GM23248 (cell line): Measurements from ENCODE around the gene AADACL4. TPM values are rescaled to one million over a fixed set of nuclear protein-coding genes. Genes with fewer than 3 reads are reported as not detected.

Experiments used
- DNase-seq: peaks from one replicate; pipeline ENCODE4 v3.0.0-alpha.2; 2015
- H2AFZ ChIP-seq: fragments of 200-600 bp; sonication (generic); 2 replicates; pipeline ENCODE4 v1.6.1; 2016; ENCODE audit warnings: antibody characterized with exemption
- H3F3A ChIP-seq: fragments of 200-600 bp; sonication (generic); 2 replicates; pipeline ENCODE4 v1.6.1; 2016; ENCODE audit warnings: mild to moderate bottlenecking, antibody characterized with exemption, mixed run types; ENCODE audit not compliant: insufficient read depth
- H3K27ac ChIP-seq: fragments of 200-600 bp; sonication (generic); 2 replicates; pipeline ENCODE4 v1.5.1; 2016; ENCODE audit warnings: mild to moderate bottlenecking
- H3K27me3 ChIP-seq: fragments of 200-600 bp; sonication (generic); replicated peaks from 2 replicates; pipeline ENCODE4 v1.6.1; 2016; ENCODE audit warnings: mild to moderate bottlenecking; ENCODE audit not compliant: insufficient read depth
- H3K36me3 ChIP-seq: fragments of 200-600 bp; sonication (generic); 2 replicates; pipeline ENCODE4 v1.6.1; 2016; ENCODE audit warnings: low read depth, mild to moderate bottlenecking
- H3K4me1 ChIP-seq: fragments of 200-600 bp; sonication (generic); 2 replicates; pipeline ENCODE4 v1.6.1; 2016; ENCODE audit warnings: mild to moderate bottlenecking; ENCODE audit not compliant: insufficient read depth
- H3K4me2 ChIP-seq: fragments of 200-600 bp; sonication (generic); one replicate; pipeline ENCODE4 v1.6.1; 2016; ENCODE audit warnings: mild to moderate bottlenecking; ENCODE audit not compliant: unreplicated experiment
- H3K4me3 ChIP-seq: fragments of 200-600 bp; sonication (generic); 2 replicates; pipeline ENCODE4 v1.5.1; 2016; ENCODE audit warnings: mild to moderate bottlenecking
- H3K79me2 ChIP-seq: fragments of 200-600 bp; sonication (generic); 2 replicates; pipeline ENCODE4 v1.6.1; 2016; ENCODE audit warnings: mild to moderate bottlenecking; ENCODE audit not compliant: insufficient read depth
- H3K9ac ChIP-seq: fragments of 200-600 bp; sonication (generic); 2 replicates; pipeline ENCODE4 v1.6.1; 2016; ENCODE audit warnings: mild to moderate bottlenecking
- H3K9me2 ChIP-seq: fragments of 200-600 bp; sonication (generic); 2 replicates; pipeline ENCODE4 v1.6.1; 2016; ENCODE audit warnings: mixed run types, mild to moderate bottlenecking, moderate library complexity; ENCODE audit not compliant: insufficient read depth
- H3K9me3 ChIP-seq: fragments of 200-600 bp; sonication (generic); one replicate; pipeline ENCODE4 v1.6.1; 2017; ENCODE audit warnings: low read depth
- H4K20me1 ChIP-seq: fragments of 200-600 bp; sonication (generic); 2 replicates; pipeline ENCODE4 v1.6.0; 2016; ENCODE audit not compliant: insufficient read depth
- EZH2 ChIP-seq: fragments of 200-600 bp; sonication (generic); IDR thresholded peaks from 2 replicates; pipeline ENCODE4 v1.6.1; 2018; ENCODE audit warnings: antibody characterized with exemption, mild to moderate bottlenecking; ENCODE audit not compliant: insufficient read depth, poor library complexity, severe bottlenecking
- EZH2phosphoT487 ChIP-seq: fragments of 200-600 bp; sonication (generic); IDR thresholded peaks from 2 replicates; pipeline ENCODE4 v1.6.1; 2018; ENCODE audit warnings: antibody characterized with exemption, moderate library complexity, mild to moderate bottlenecking, low read depth; ENCODE audit not compliant: insufficient read depth
- WGBS, 2 experiments: methylation state at CpG; one replicate each; pipeline ENCODE4 v1.1.6; 2015 to 2017; ENCODE audit warnings: low lambda C conversion rate in 2 of 2, low coverage in 1 of 2; ENCODE audit errors: missing lambda C conversion rate in 2 of 2; 5-methylcytosine and 5-hydroxymethylcytosine counted together
- in situ Hi-C: fragments of 300-500 bp; cut with MboI; formaldehyde crosslinking; loops from 2 replicates; pipeline ENCODE4 v1.15.0; 2020
- polyA plus RNA-seq: library from polyadenylated mRNA; unstranded; fragments of >200 nt; fragmentation: Nextera tagmentation; extraction: Ambion mirVana; gene quantifications from 2 replicates; pipeline ENCODE4 v1.2.1, GENCODE V29; 2016
- total RNA-seq: library from RNA; depleted of rRNA; stranded (reverse); fragments of >200 nt; shearing (Covaris generic); gene quantifications from 2 replicates; pipeline ENCODE4 v1.2.3, GENCODE V29; 2014

Gene AADACL4
- total and polyA plus RNA-seq, 2 experiments from 2014 or later, result not detected

DNA sequence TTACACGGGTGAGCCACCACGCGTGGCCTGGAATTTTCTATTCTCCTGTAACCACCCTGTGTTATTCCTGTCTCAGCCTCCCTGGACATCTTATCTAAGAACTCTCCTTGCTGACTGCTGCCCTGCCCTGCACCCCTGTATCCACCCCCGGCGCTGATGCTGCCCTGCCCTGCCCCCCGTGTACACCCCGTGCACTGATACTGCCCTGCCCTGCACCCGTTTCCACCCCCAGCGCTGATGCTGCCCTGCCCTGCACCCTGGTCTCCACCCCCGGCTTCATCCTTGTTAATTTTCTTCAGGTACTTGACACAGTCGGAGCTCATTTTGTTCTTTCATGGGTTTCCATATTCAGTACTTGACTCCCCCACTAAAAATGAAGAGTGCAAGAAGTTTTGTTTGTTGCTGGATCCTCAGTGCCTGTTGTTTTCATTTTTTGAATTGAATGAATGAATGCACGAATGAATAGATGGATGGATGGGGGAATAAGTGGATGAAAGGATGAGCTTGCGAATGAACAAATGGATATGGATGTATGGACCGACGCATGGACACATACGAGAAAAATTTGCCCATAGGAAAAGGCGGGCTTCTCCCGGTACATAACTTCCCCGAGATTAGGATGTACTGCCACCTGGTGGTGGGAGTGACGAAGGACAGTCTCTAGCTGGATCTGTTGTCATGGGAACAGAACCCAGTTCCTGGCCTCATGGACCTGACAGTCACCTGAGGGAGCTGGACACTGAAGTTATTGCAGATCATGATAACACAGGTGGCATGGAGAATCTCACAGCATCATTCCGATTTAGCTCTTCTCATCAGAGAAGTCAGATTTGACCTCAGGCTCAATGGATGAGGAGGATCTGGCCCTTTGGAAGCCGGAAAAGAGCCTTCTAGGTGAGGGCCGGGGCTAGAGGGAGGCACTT is 14.9 kb downstream of the AADACL4 start:
- Histone ChIP-seq H3K27me3 (no peaks in the 10 kb centered on the region), H3K4me2 (no peak overlapping the region), H2AFZ (no peak overlapping the region), H3K9me3 (no peaks in the 10 kb centered on the region), H3K79me2 (no peaks in the 10 kb centered on the region), H3K4me3 (peak overlapping the region; percentile 37; the same call in 1 of the 2 replicates), H3K27ac (no peak overlapping the region), H3K36me3 (no peaks in the 10 kb centered on the region), H3K4me1 (no peaks in the 10 kb centered on the region), H3K9me2 (no peaks in the 10 kb centered on the region), H3K9ac (no peak overlapping the region), H3F3A (no peaks in the 10 kb centered on the region), H4K20me1 (no peaks in the 10 kb centered on the region)
- TF ChIP-seq EZH2phosphoT487 (no peak), EZH2 (no peak)
- in situ Hi-C loops, result no loop called here
- 38 to 41% methylated on average over 20 to 23 of the region's 23 CpGs for WGBS, 2 experiments
- DNase-seq, result peak; percentile 78

DNA sequence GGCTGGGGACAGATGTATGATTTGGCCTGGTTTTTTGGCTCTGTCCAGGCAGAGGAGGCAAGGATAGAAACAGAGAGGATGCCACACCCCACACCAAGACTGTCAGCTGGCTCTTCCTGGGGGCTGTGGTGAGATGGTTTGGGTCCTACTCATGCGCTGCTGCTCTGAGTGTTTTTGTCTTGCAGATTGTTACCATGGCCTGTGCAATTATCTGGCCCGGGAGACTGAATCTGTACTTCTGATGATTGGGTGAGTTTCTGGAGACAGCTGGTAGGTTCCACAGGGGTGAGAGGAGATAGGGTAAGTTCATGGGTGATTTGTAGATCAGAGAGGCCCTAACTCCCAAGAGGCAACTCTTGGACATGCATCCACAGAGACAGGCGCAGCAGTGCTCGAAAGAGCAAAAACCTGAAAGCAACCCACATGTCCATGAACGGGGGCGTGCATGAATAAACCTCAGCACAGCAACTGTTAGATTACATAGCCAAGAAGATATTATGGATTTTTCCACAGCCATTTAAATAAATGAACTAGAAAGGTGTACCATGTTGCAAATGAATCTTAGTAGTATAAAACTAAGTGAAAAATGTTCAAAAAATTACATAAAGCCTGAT is 17.8 kb downstream of the AADACL4 start:
- no peak overlapping the region for H3K4me2 ChIP-seq
- no peaks in the 10 kb centered on the region for H4K20me1 ChIP-seq
- no peak for DNase-seq
- no peaks in the 10 kb centered on the region for H3K9me3 ChIP-seq
- no peaks in the 10 kb centered on the region for H3F3A ChIP-seq
- no peak overlapping the region for H2AFZ ChIP-seq
- TF ChIP-seq EZH2, result no peak
- TF ChIP-seq EZH2phosphoT487, result no peak
- H3K36me3 ChIP-seq, result no peaks in the 10 kb centered on the region
- H3K4me1 ChIP-seq, result no peaks in the 10 kb centered on the region
- in situ Hi-C loops, result no loop called here
- no peaks in the 10 kb centered on the region for H3K9me2 ChIP-seq
- H3K27me3 ChIP-seq, result no peaks in the 10 kb centered on the region
- no peak overlapping the region for H3K27ac ChIP-seq
- H3K4me3 ChIP-seq, result no peak overlapping the region
- no peaks in the 10 kb centered on the region for H3K79me2 ChIP-seq
- no peak overlapping the region for H3K9ac ChIP-seq
- WGBS, 2 experiments, result 60 to 67% methylated on average over 6 of the region's 6 CpGs

GRCh38 chr1:12662556-12662955 is 18.7 kb downstream of the AADACL4 start:
- Histone ChIP-seq H3K27ac (no peak overlapping the region), H2AFZ (no peak overlapping the region)
- in situ Hi-C loops, result no loop called here

GRCh38 chr1:12665511-12665910 is 21.6 kb downstream of the AADACL4 start:
- no peaks in the 10 kb centered on the region for H3K4me1 ChIP-seq
- no peak overlapping the region for H2AFZ ChIP-seq
- H3K4me3 ChIP-seq, result no peak overlapping the region
- H3K9me2 ChIP-seq, result no peaks in the 10 kb centered on the region
- no peaks in the 10 kb centered on the region for H3K27me3 ChIP-seq
- H4K20me1 ChIP-seq, result no peaks in the 10 kb centered on the region
- no peak overlapping the region for H3K9ac ChIP-seq
- WGBS, 2 experiments, result 47 to 63% methylated on average over 4 of the region's 4 CpGs
- no peak overlapping the region for H3K4me2 ChIP-seq
- no peaks in the 10 kb centered on the region for H3K79me2 ChIP-seq
- no peak for DNase-seq
- no peak overlapping the region for H3K27ac ChIP-seq
- no peaks in the 10 kb centered on the region for H3K36me3 ChIP-seq
- no peaks in the 10 kb centered on the region for H3F3A ChIP-seq
- no peaks in the 10 kb centered on the region for H3K9me3 ChIP-seq
- TF ChIP-seq EZH2phosphoT487 (no peak), EZH2 (no peak)
- in situ Hi-C loops, result no loop called here

More at GRCh38 chr1:12662556-12662955, 18.7 kb downstream of the AADACL4 start:
- Histone ChIP-seq H3K4me2 (no peak overlapping the region), H3K4me1 (no peaks in the 10 kb centered on the region), H3K9me2 (no peaks in the 10 kb centered on the region), H3F3A (no peaks in the 10 kb centered on the region), H3K9ac (no peak overlapping the region), H4K20me1 (no peaks in the 10 kb centered on the region), H3K36me3 (no peaks in the 10 kb centered on the region), H3K27me3 (no peaks in the 10 kb centered on the region), H3K9me3 (no peaks in the 10 kb centered on the region), H3K4me3 (no peak overlapping the region), H3K79me2 (no peaks in the 10 kb centered on the region)
- TF ChIP-seq EZH2, result no peak
- no peak for TF ChIP-seq EZH2phosphoT487
- 58 to 63% methylated on average over 1 of the region's 1 CpG for whole genome bisulfite sequencing, 2 experiments
- no peak for DNase-seq
